Measurements from ENCODE around the gene PNPT1.

Gene PNPT1

GRCh38 chr2:55601849-55602248 lies 91.8 kb downstream of the PNPT1 start:
- TF ChIP-seq ZBTB7A (IDR thresholded peaks at IDR 0.05; ENCODE audit: low read depth) (no peak), REST (IDR thresholded peaks at IDR 0.05; ENCODE audit: low read depth) (no peak), CREB1 (IDR thresholded peaks at IDR 0.05; ENCODE audit: low read depth) (no peak), TAF1 (IDR thresholded peaks at IDR 0.05; ENCODE audit: low read depth) (no peak), TCF12 (IDR thresholded peaks at IDR 0.05; ENCODE audit: low read depth) (no peak), CEBPB (IDR thresholded peaks at IDR 0.05) (no peak), YY1 (IDR thresholded peaks at IDR 0.05; ENCODE audit: low read depth) (no peak), MAX (IDR thresholded peaks at IDR 0.05) (no peak), RAD21 (IDR thresholded peaks at IDR 0.05; ENCODE audit: low read depth) (no peak), EGR1 (IDR thresholded peaks at IDR 0.05) (no peak), TEAD4 (IDR thresholded peaks at IDR 0.05) (no peak)

DNA sequence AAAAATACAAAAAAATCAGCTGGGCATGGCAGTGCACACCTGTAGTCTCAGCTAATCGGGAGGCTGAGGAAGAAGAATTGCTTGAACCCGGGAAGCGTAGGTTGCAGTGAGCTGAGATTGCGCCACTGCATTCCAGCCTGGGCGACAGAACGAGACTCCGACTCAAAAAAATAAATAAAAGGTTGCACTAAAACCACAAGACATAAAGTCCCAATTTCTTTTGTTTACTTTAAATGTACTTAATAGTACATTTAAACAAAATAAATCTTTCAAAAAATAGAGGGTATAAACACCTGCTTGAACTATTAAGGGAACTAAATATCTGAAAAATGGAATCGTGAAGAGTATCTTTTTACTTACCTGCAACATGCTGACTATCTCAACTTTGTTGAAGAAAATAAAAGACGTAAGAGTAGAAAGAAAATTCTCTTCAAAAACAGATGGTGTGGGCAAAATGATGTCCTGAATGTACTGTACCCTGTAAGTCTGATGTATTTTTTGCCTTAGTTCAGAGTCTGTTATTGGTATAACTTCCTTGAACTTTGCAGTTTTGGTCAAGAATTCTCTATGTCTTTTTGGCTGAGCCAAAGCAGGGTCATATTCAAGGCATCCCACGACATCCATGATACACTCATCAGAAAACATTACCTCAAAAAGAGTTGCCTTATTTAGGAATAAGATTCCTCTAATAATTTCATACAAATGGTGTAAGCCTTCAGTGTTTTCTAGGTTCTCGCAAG lies 95.4 kb downstream of the PNPT1 start:
- TF ChIP-seq CEBPB (IDR thresholded peaks at IDR 0.05), result no peak
- TF ChIP-seq EP300 (IDR thresholded peaks at IDR 0.05; ENCODE audit: borderline replicate concordance), result no peak
- no peak for TF ChIP-seq ZBTB7A (IDR thresholded peaks at IDR 0.05; ENCODE audit: low read depth)
- TF ChIP-seq USF1 (IDR thresholded peaks at IDR 0.05), result no peak
- TF ChIP-seq TAF1 (IDR thresholded peaks at IDR 0.05; ENCODE audit: low read depth), result no peak
- no peak for TF ChIP-seq YY1 (IDR thresholded peaks at IDR 0.05; ENCODE audit: low read depth)

DNA sequence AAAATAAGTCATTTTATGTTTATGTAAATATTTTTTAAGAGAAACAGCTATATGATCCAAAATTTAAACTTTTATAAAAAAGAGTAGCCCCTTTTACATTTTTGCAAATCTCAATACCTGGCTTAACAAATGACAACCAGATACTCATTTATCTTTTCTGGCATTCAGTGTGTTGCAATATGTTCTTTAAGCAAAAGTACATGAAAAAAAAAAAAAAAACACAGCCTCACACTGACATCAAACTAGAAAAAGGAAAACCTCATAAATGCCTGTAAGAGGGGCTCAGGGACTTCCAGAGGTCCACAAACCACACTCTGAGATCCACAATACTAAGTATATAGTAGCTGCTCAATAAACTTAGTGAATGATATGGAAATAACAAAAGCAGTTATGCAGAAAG lies 98.1 kb downstream of the PNPT1 start:
- TF ChIP-seq EP300 (IDR thresholded peaks at IDR 0.05; ENCODE audit: borderline replicate concordance) (no peak), NFIC (IDR thresholded peaks at IDR 0.05) (no peak), FOXM1 (IDR thresholded peaks at IDR 0.05; ENCODE audit: borderline replicate concordance, low read depth) (no peak), ZBTB7A (IDR thresholded peaks at IDR 0.05; ENCODE audit: low read depth) (no peak), TAF1 (IDR thresholded peaks at IDR 0.05; ENCODE audit: low read depth) (no peak), TCF12 (IDR thresholded peaks at IDR 0.05; ENCODE audit: low read depth) (no peak), CEBPB (IDR thresholded peaks at IDR 0.05) (no peak), EGR1 (IDR thresholded peaks at IDR 0.05) (no peak), RAD21 (IDR thresholded peaks at IDR 0.05; ENCODE audit: low read depth) (no peak), USF1 (IDR thresholded peaks at IDR 0.05) (no peak), MAX (IDR thresholded peaks at IDR 0.05) (no peak), REST (IDR thresholded peaks at IDR 0.05; ENCODE audit: low read depth) (no peak), TEAD4 (IDR thresholded peaks at IDR 0.05) (no peak), YY1 (IDR thresholded peaks at IDR 0.05; ENCODE audit: low read depth) (no peak), CREB1 (IDR thresholded peaks at IDR 0.05; ENCODE audit: low read depth) (no peak)

- no peak for TF ChIP-seq TEAD4 (IDR thresholded peaks at IDR 0.05)
- no peak for TF ChIP-seq REST (IDR thresholded peaks at IDR 0.05; ENCODE audit: low read depth)
- TF ChIP-seq TCF12 (IDR thresholded peaks at IDR 0.05; ENCODE audit: low read depth), result no peak
- no peak for TF ChIP-seq CEBPB (IDR thresholded peaks at IDR 0.05)
- no peak for TF ChIP-seq USF1 (IDR thresholded peaks at IDR 0.05)
- TF ChIP-seq CREB1 (IDR thresholded peaks at IDR 0.05; ENCODE audit: low read depth), result no peak
- TF ChIP-seq ZBTB7A (IDR thresholded peaks at IDR 0.05; ENCODE audit: low read depth), result no peak
- no peak for TF ChIP-seq MAX (IDR thresholded peaks at IDR 0.05)
- no peak for TF ChIP-seq YY1 (IDR thresholded peaks at IDR 0.05; ENCODE audit: low read depth)
- no peak for TF ChIP-seq NFIC (IDR thresholded peaks at IDR 0.05)
- no peak for TF ChIP-seq TAF1 (IDR thresholded peaks at IDR 0.05; ENCODE audit: low read depth)
- TF ChIP-seq EGR1 (IDR thresholded peaks at IDR 0.05), result no peak
- no peak for TF ChIP-seq EP300 (IDR thresholded peaks at IDR 0.05; ENCODE audit: borderline replicate concordance)
- TF ChIP-seq FOXM1 (IDR thresholded peaks at IDR 0.05; ENCODE audit: borderline replicate concordance, low read depth), result no peak
- TF ChIP-seq RAD21 (IDR thresholded peaks at IDR 0.05; ENCODE audit: low read depth), result no peak
These were observed 101.5 kb downstream of the PNPT1 start for GRCh38 chr2:55592130-55592529.
